ENCODE measurements around the gene ANKLE1.
A peak's percentile ranks its signal among the peaks of the same experiment; 100 is the strongest.

ANKLE1 gene

DNA sequence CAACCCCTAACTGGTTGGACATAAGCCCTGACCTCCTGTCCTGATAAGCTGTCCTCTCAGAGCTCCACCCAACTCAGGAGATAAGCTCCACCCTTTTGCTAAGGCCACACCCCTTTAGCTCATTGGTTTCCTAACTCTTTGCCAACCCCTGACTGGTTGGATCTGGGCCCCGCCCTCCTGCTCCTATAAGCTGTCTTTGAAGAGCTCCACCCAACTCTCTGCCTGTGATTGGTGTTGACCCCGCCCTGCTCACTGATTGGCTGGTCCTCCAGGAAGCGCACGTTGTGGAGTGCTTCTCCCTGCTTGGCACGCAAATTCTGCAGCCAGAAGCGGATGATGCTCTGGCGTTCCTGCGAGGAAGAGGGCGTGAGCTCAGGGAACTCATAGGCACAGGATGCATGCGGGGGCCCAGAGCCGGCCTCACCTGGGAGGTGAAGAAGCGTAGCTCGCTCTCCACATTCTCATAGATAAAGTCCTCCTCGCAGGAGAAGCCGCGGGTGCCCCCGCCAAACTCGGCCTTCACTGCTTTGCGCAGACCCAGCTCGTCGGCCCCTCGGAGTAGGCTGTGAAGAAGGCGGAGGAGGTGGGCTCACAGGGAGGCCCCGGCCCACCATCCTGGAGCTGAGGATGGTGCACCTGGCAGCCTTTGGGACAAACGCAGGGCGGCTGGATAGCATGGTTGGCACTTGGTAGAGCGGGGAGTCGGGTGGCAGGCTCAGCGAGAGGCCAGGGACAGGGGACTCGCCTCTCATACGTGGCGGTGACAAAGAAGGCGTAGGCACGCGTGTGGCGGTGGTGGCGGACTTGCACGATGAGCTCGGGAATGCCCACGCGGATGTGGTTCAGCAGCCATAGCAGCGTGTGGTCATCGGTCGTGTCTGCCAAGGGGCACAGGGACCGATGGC, 51.2 kb downstream of the ANKLE1 start:
- DNase-seq (ENCODE audit: low read depth, low spot score), result no peak
- ChIA-PET POLR2A (interaction anchor here (0.8 to 1.4 kb wide), 2 partner anchors 24 to 86 kb away, joined by 3 to 4 read pairs; no protein-coding TSS in a partner anchor), CTCF (interaction anchor here (0.9 to 2.5 kb wide), 10 partner anchors 9 to 134 kb away, joined by 3 to 11 read pairs (median 4); partner anchors contain the start of gene MRPL34)
- no peak overlapping the region for H3K4me3 ChIP-seq (ENCODE audit: low read depth, low read length)
- TF ChIP-seq, protein P1, sequence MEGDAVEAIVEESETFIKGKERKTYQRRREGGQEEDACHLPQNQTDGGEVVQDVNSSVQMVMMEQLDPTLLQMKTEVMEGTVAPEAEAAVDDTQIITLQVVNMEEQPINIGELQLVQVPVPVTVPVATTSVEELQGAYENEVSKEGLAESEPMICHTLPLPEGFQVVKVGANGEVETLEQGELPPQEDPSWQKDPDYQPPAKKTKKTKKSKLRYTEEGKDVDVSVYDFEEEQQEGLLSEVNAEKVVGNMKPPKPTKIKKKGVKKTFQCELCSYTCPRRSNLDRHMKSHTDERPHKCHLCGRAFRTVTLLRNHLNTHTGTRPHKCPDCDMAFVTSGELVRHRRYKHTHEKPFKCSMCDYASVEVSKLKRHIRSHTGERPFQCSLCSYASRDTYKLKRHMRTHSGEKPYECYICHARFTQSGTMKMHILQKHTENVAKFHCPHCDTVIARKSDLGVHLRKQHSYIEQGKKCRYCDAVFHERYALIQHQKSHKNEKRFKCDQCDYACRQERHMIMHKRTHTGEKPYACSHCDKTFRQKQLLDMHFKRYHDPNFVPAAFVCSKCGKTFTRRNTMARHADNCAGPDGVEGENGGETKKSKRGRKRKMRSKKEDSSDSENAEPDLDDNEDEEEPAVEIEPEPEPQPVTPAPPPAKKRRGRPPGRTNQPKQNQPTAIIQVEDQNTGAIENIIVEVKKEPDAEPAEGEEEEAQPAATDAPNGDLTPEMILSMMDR (IDR thresholded peaks at IDR 0.05; ENCODE audit: insufficient read depth, low read length, missing control alignments), result no peak

DNA sequence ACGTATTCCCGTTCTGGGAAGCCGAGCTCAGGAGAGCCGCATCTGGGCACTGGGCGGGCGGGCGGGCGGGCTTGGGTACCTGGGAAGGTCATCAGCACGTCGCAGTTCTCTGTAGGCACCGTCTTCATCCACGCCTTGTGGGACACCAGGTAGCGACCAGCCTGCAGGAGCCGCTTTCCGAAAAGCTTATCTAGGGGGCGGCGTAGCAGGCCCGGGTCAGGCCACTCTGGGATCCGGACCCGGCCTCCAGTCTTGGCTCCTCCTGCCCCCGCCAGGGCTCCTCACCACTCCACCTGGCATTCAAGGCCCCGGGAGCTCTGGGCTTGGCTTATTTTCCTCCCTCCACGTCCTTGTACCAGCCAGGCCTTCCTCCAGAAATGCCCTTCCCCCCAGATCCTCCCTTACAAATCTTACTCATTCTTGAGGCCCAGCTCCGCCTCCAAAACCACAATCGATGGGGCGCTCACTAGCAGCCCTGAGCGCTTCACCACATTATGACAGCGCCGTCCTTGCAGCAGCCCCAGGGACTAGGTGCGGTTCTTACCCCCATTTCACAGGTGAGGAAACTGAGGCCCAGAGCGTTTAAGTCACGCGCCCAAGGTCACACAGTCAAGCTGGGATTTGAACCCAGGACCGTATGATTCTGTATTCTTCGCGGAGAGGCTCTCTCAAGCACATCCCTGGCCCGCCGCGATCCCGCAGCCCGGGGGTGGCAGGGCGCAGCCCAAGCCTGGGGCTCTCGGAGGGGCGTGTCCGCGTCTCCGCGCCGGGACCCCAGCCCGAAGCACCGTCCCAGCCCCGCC, 52.1 kb downstream of the ANKLE1 start:
- no peak for DNase-seq (ENCODE audit: low read depth, low spot score)
- ChIA-PET POLR2A (interaction anchor here (0.8 to 1.4 kb wide), 4 partner anchors 8 to 86 kb away, joined by 3 to 4 read pairs (median 4); partner anchors contain the start of gene MVB12A), CTCF (interaction anchor here (0.9 to 1.6 kb wide), 7 partner anchors 8 to 74 kb away, joined by 3 to 7 read pairs (median 4); partner anchors contain the start of gene MRPL34)
- peak overlapping the region; percentile 71 for H3K4me3 ChIP-seq (ENCODE audit: low read depth, low read length)
- TF ChIP-seq, protein P1 (IDR thresholded peaks at IDR 0.05; ENCODE audit: insufficient read depth, low read length, missing control alignments), result no peak

DNA sequence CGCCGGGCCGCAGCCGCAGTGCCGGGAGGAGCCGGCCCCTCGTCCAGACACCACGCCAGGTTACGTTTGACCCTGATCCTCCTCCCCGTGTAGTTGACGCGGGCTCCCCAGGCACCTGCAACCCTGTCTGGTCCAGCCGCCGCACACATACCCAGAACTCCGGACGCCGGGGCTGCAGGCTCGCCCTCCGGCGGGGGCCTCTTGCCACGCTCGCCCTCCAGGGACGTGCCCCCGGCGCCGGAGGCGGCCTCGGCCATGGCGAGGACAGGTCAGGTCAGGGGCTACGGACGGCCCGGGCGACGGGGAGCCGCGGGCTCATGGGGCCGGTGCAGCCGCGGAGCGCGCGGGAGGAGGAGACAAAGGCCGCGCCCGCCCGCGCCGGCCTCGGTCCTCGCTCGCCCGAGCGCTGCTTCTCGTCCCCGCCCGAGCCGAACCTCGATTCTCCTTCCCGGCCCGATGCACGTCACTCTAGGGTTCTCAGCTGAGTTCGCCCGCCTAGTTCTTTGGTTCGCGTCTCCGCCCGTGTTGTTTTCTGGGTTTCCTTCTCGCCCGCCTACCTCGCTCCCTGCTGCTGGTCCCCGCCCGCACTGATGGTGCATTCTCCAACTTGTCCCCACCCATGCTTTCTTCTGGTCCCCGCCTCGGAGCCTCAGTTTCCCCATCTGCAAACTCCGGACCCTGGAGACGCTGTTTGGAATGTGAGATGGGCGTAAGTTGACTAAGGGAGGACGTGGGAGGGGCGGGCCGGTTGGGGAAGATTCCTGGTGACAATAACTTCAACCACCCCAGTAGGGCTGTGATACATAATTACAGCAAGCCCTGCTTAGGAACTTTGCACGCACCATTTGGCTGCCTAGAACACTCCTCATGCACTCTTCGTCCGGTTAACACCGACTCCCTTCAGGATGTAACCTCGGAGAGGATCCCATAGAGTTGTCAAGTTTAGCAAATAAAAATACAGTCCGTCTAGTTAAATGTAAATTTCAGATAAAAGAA, 53.0 kb downstream of the ANKLE1 start, which contains the start of gene ANO8:
Gene ANO8, minus strand, starts transcription at position 442 of the 996 bp plus-strand sequence. Its CDS starts 185 bp downstream, at position 257.
- peak; percentile 93 for DNase-seq (ENCODE audit: low read depth, low spot score)
- ChIA-PET POLR2A (interaction anchor here (1.0 to 1.4 kb wide), 3 partner anchors 9 to 85 kb away, joined by 3 to 4 read pairs (median 4); partner anchors contain the start of genes DDA1 and MVB12A), CTCF (interaction anchor here (1.2 to 2.0 kb wide), 10 partner anchors 11 to 131 kb away, joined by 4 to 12 read pairs (median 5); partner anchors contain the start of gene MRPL34)
- H3K4me3 ChIP-seq (ENCODE audit: low read depth, low read length), result peak within 1 kb of the TSS; percentile 71
- TF ChIP-seq, protein P1 (IDR thresholded peaks at IDR 0.05; ENCODE audit: insufficient read depth, low read length, missing control alignments), result no peak

DNA sequence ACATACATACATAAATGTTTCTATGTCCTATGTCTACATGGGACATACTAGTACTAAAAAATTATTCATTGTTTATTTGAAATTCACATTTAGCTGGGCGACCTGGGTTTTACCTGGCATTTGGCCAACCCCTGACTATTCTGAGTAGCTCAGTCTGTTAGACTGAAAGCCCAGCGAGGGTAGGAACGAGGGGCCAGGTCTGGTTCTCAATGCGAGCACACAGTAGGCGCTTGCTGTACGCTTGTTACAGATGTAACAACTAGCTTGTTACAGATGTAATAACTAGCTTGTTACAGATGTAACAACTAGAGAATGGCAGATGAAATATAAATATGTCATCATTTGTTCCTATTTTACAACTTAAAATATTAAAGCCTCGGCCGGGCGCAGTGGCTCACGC, 53.9 kb downstream of the ANKLE1 start:
- ChIA-PET POLR2A (interaction anchor here (1.1 to 1.4 kb wide), 2 partner anchors 26 to 84 kb away, joined by 4 read pairs; partner anchors contain the start of genes DDA1 and MVB12A), CTCF (interaction anchor here (1.3 to 2.0 kb wide), 9 partner anchors 10 to 130 kb away, joined by 4 to 12 read pairs (median 5); partner anchors contain the start of gene MRPL34)
- no peak for DNase-seq (ENCODE audit: low read depth, low spot score)
- TF ChIP-seq, protein P1 (IDR thresholded peaks at IDR 0.05; ENCODE audit: insufficient read depth, low read length, missing control alignments), result no peak
- no peak overlapping the region for H3K4me3 ChIP-seq (ENCODE audit: low read depth, low read length)

All from AG04449 (cell line).